ENCODE results near the gene KRT86.

DNA sequence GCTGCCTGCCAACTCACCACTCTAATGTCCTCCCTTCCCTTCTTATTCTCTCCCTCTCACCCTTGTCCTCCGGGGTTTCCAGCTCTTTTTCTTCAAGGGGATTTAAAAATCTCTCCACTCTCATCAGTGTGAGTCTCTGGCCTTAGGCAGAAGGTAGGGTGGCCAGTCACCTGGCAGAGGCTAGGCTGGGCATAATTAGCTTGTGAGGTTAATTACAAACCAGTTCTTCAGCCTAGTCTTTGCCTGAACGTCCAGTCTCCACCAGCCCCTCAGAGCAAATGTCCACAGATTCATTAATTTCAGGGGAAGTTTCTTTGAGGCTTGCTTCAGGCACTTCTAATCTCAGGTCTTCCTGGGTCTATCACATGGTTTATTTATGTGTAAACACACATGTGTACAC is 34.7 kb upstream of the KRT86 start:
- no peak for TF ChIP-seq EZH2phosphoT487 (IDR thresholded peaks at IDR 0.05; ENCODE audit: borderline replicate concordance, low read length)
- TF ChIP-seq, protein P1, sequence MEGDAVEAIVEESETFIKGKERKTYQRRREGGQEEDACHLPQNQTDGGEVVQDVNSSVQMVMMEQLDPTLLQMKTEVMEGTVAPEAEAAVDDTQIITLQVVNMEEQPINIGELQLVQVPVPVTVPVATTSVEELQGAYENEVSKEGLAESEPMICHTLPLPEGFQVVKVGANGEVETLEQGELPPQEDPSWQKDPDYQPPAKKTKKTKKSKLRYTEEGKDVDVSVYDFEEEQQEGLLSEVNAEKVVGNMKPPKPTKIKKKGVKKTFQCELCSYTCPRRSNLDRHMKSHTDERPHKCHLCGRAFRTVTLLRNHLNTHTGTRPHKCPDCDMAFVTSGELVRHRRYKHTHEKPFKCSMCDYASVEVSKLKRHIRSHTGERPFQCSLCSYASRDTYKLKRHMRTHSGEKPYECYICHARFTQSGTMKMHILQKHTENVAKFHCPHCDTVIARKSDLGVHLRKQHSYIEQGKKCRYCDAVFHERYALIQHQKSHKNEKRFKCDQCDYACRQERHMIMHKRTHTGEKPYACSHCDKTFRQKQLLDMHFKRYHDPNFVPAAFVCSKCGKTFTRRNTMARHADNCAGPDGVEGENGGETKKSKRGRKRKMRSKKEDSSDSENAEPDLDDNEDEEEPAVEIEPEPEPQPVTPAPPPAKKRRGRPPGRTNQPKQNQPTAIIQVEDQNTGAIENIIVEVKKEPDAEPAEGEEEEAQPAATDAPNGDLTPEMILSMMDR (IDR thresholded peaks at IDR 0.05; ENCODE audit: low read depth, low read length, poor library complexity, severe bottlenecking), result no peak
